ENCODE measurements around the gene C16orf87. TPM values are rescaled to one million over a fixed set of nuclear protein-coding genes. Genes with fewer than 3 reads are reported as not detected.

Gene C16orf87
- polyA plus RNA-seq, 3 donors, result 6.1 to 9.7 (median 7.6) TPM

- no peak overlapping the region for H3K9ac ChIP-seq (ENCODE audit: insufficient read depth, low read length, poor library complexity, severe bottlenecking)
- no peak overlapping the region for H3K27ac ChIP-seq (ENCODE audit: low read depth in 1 of 2, low read length in 2 of 2)
- intact Hi-C loops (cut with micrococcal nuclease), result no loop called here
- no peaks in the 10 kb centered on the region for H3K36me3 Mint-ChIP-seq
- peaks cover 17% of the 10 kb centered on the region for H3K4me1 Mint-ChIP-seq
- no peaks in the 10 kb centered on the region for H3K9me3 ChIP-seq (replicated peaks in 1 of 2; ENCODE audit: control insufficient read depth in 1 of 2, insufficient read depth in 1 of 2, low read length in 2 of 2)
- no peaks in the 10 kb centered on the region for H3K27me3 ChIP-seq (ENCODE audit: control insufficient read depth in 2 of 2, insufficient read depth in 2 of 2, low read length in 2 of 2)
- H3K36me3 ChIP-seq (replicated peaks in 1 of 2; ENCODE audit: control insufficient read depth in 1 of 2, insufficient read depth in 2 of 2, low read length in 2 of 2), result no peaks in the 10 kb centered on the region
- H3K4me1 ChIP-seq (ENCODE audit: control insufficient read depth in 1 of 2, insufficient read depth in 2 of 2, low read length in 2 of 2), result no peaks in the 10 kb centered on the region
- H3K4me3 Mint-ChIP-seq, result no peak overlapping the region
- 88% methylated on average over 2 of the region's 8 CpGs for WGBS (ENCODE audit: insufficient coverage)
- peaks cover 0 to 3% (median 0%) of the 10 kb centered on the region in 7 donors for H3K9me3 Mint-ChIP-seq
- H3K27ac Mint-ChIP-seq, result no peak overlapping the region
- H4K20me1 ChIP-seq (ENCODE audit: insufficient read depth, low read length), result no peaks in the 10 kb centered on the region
- H3K27me3 Mint-ChIP-seq (ENCODE audit: low read depth in 3 of 3), result peaks cover 0 to 11% (median 0%) of the 10 kb centered on the region in 3 donors
- no peak overlapping the region for H3K4me3 ChIP-seq (replicated peaks in 1 of 3; ENCODE audit: low read depth in 2 of 3, low read length in 3 of 3)
- TF ChIP-seq CTCF (IDR thresholded peaks at IDR 0.05), result no peak
- no peak overlapping the region for H3K4me2 ChIP-seq (replicated peaks; ENCODE audit: extremely low read depth, low read length, poor library complexity, severe bottlenecking)
- H2AFZ ChIP-seq (ENCODE audit: insufficient read depth, low read depth, low read length, poor library complexity, severe bottlenecking), result no peak overlapping the region
- DNase-seq, result no peak
- H3K79me2 ChIP-seq (ENCODE audit: insufficient read depth, low read length), result no peaks in the 10 kb centered on the region
Measured at GRCh38 chr16:46768809-46769208, 62.2 kb downstream of the C16orf87 start.

- H3K36me3 ChIP-seq (replicated peaks in 1 of 2; ENCODE audit: control insufficient read depth in 1 of 2, insufficient read depth in 2 of 2, low read length in 2 of 2), result no peaks in the 10 kb centered on the region
- H3K4me2 ChIP-seq (replicated peaks; ENCODE audit: extremely low read depth, low read length, poor library complexity, severe bottlenecking), result no peak overlapping the region
- H4K20me1 ChIP-seq (ENCODE audit: insufficient read depth, low read length), result no peaks in the 10 kb centered on the region
- no peak overlapping the region for H3K4me3 Mint-ChIP-seq
- no peaks in the 10 kb centered on the region for H3K9me3 Mint-ChIP-seq
- 3% methylated on average over 5 of the region's 7 CpGs for WGBS (ENCODE audit: insufficient coverage)
- peak overlapping the region; percentile 61 for H2AFZ ChIP-seq (ENCODE audit: insufficient read depth, low read depth, low read length, poor library complexity, severe bottlenecking)
- H3K9me3 ChIP-seq (replicated peaks in 1 of 2; ENCODE audit: control insufficient read depth in 1 of 2, insufficient read depth in 1 of 2, low read length in 2 of 2), result no peaks in the 10 kb centered on the region
- TF ChIP-seq CTCF (IDR thresholded peaks at IDR 0.05), result no peak
- no peaks in the 10 kb centered on the region for H3K79me2 ChIP-seq (ENCODE audit: insufficient read depth, low read length)
- no peak overlapping the region for H3K27ac Mint-ChIP-seq
- H3K4me1 ChIP-seq (ENCODE audit: control insufficient read depth in 1 of 2, insufficient read depth in 2 of 2, low read length in 2 of 2), result no peaks in the 10 kb centered on the region
- DNase-seq, result no peak
- no peaks in the 10 kb centered on the region for H3K27me3 ChIP-seq (ENCODE audit: control insufficient read depth in 2 of 2, insufficient read depth in 2 of 2, low read length in 2 of 2)
- intact Hi-C loops (cut with micrococcal nuclease), result no loop called here
- no peak overlapping the region for H3K27ac ChIP-seq (ENCODE audit: low read depth in 1 of 2, low read length in 2 of 2)
- peaks cover 0 to 9% (median 2%) of the 10 kb centered on the region in 3 donors for H3K27me3 Mint-ChIP-seq (ENCODE audit: low read depth in 3 of 3)
- H3K4me3 ChIP-seq (replicated peaks in 1 of 3; ENCODE audit: low read depth in 2 of 3, low read length in 3 of 3), result no peak overlapping the region
- no peaks in the 10 kb centered on the region for H3K36me3 Mint-ChIP-seq
- H3K9ac ChIP-seq (ENCODE audit: insufficient read depth, low read length, poor library complexity, severe bottlenecking), result no peak overlapping the region
- peaks cover 13% of the 10 kb centered on the region for H3K4me1 Mint-ChIP-seq
Measured at GRCh38 chr16:46765050-46765449, 65.9 kb downstream of the C16orf87 start.
